Endothelial cell of umbilical vein (primary cell): Measurements from ENCODE around the gene JDP2. TPM values are rescaled to one million over a fixed set of nuclear protein-coding genes. Genes with fewer than 3 reads are reported as not detected.

ENCODE experiments used
- BruUV-seq: library from RNA; stranded (reverse); fragments of 400-500 nt; replicated peaks from 2 replicates; lab custom pipeline; 2021; lab: Mats Ljungman, UMichigan
- CTCF ChIA-PET: fragments of 300-600, 350-600 bp; sonication (Branson Sonifier 250); formaldehyde crosslinking; loops from one replicate; lab custom pipeline; 2021; ENCODE audit warnings: antibody characterized with exemption, inconsistent platforms; lab: Charles Lee
- POLR2A ChIA-PET: fragments of 300-600, 350-600 bp; sonication (Branson Sonifier 250); formaldehyde crosslinking; loops from one replicate; lab custom pipeline; 2021; ENCODE audit warnings: antibody characterized with exemption, inconsistent platforms; lab: Charles Lee
- DNase-seq: peaks from one replicate; pipeline ENCODE4 v3.0.0-alpha.2; 2011; ENCODE audit warnings: low read depth, low spot score
- FAIRE-seq: peaks from 2 replicates; lab custom pipeline; 2011; peaks lifted over from hg19 to GRCh38; lab: Jason Lieb, UNC
- H2AFZ ChIP-seq: 2 replicates; pipeline ENCODE4 v1.6.0; 2012; ENCODE audit warnings: low read depth, low read length, control low read depth, inconsistent platforms
- H3K27ac ChIP-seq: 2 replicates; pipeline ENCODE4 v1.5.1; 2011; ENCODE audit warnings: low read depth, mild to moderate bottlenecking, control low read depth, low read length, moderate library complexity; ENCODE audit not compliant: insufficient read depth
- H3K27me3 ChIP-seq, 2 experiments: 2 replicates each; pipeline versions ENCODE4 v1.6.0 to v1.6.1; 2011; ENCODE audit warnings: low read length in 2 of 2, mixed read lengths in 1 of 2; ENCODE audit not compliant: control insufficient read depth in 2 of 2, insufficient read depth in 2 of 2
- H3K36me3 ChIP-seq, 2 experiments: 2 replicates in 1 of 2; 3 replicates in 1 of 2; pipeline ENCODE4 v1.5.1; 2011; ENCODE audit warnings: low read length in 2 of 2, mild to moderate bottlenecking in 1 of 2, moderate library complexity in 1 of 2; ENCODE audit not compliant: control insufficient read depth in 2 of 2, insufficient read depth in 2 of 2; ENCODE audit errors: extremely low read depth in 1 of 2
- H3K4me1 ChIP-seq: 3 replicates; pipeline ENCODE4 v1.5.1; 2011; ENCODE audit warnings: mild to moderate bottlenecking, low read length; ENCODE audit not compliant: control insufficient read depth, insufficient read depth; ENCODE audit errors: extremely low read depth
- H3K4me2 ChIP-seq: 2 replicates; pipeline ENCODE4 v1.6.1; 2011; ENCODE audit warnings: low read length, control low read depth, mixed read lengths; ENCODE audit not compliant: insufficient read depth
- H3K4me3 ChIP-seq, 3 experiments: fragments of 200-600 bp in 1 of 3; sonication (generic), shearing (Covaris generic) in 1 of 3; replicated peaks in 1 of 3; 2 replicates each; pipeline ENCODE4 v1.5.1; 2011 to 2016; ENCODE audit warnings: control low read depth in 3 of 3, low read length in 3 of 3, mild to moderate bottlenecking in 2 of 3, inconsistent platforms in 1 of 3, low read depth in 1 of 3, moderate library complexity in 1 of 3; ENCODE audit not compliant: insufficient read depth in 1 of 3
- H3K79me2 ChIP-seq: 2 replicates; pipeline ENCODE4 v1.6.0; 2012; ENCODE audit warnings: low read length, inconsistent platforms; ENCODE audit not compliant: control insufficient read depth, insufficient read depth
- H3K9ac ChIP-seq: replicated peaks from 2 replicates; pipeline ENCODE3; 2011; ENCODE audit warnings: low read length, control low read depth; ENCODE audit not compliant: insufficient read depth; ENCODE audit errors: extremely low read depth
- H3K9me1 ChIP-seq: replicated peaks from 3 replicates; pipeline ENCODE4 v1.6.0; 2011; ENCODE audit warnings: mild to moderate bottlenecking, low read length; ENCODE audit not compliant: control insufficient read depth, insufficient read depth; ENCODE audit errors: extremely low read depth
- H3K9me3 ChIP-seq: replicated peaks from 2 replicates; pipeline ENCODE4 v1.5.1; 2012; ENCODE audit warnings: low read length, inconsistent platforms; ENCODE audit not compliant: control insufficient read depth, insufficient read depth
- H4K20me1 ChIP-seq: replicated peaks from 2 replicates; pipeline ENCODE3; 2011; ENCODE audit warnings: mild to moderate bottlenecking, low read length; ENCODE audit not compliant: control insufficient read depth, insufficient read depth; ENCODE audit errors: extremely low read depth
- CTCF ChIP-seq, 2 donors: IDR thresholded peaks; 1 replicate in 1 of 2; 2 replicates in 1 of 2; pipeline ENCODE4 v1.5.1; 2011; ENCODE audit warnings: low read length in 2 of 2, mild to moderate bottlenecking in 2 of 2, moderate library complexity in 2 of 2, control low read depth in 1 of 2, inconsistent platforms in 1 of 2, low read depth in 1 of 2; ENCODE audit not compliant: insufficient read depth in 1 of 2; ENCODE audit errors: extremely low read depth in 1 of 2
- EZH2 ChIP-seq: IDR thresholded peaks from 2 replicates; pipeline ENCODE4 v1.6.1; 2012; ENCODE audit warnings: borderline replicate concordance, low read depth, mild to moderate bottlenecking, moderate library complexity, low read length, inconsistent platforms; ENCODE audit not compliant: severe bottlenecking
- FOS ChIP-seq: IDR thresholded peaks from 2 replicates; pipeline ENCODE4 v1.6.1; 2011; ENCODE audit warnings: mild to moderate bottlenecking, low read length, moderate library complexity, borderline replicate concordance; ENCODE audit not compliant: insufficient read depth
- MAX ChIP-seq: IDR thresholded peaks from 2 replicates; pipeline ENCODE4 v1.6.1; 2011; ENCODE audit not compliant: insufficient read depth, insufficient read length
- dilution Hi-C: fragments of 300-500 bp; cut with MboI; formaldehyde crosslinking; loops from one replicate; pipeline ENCODE4 v1.15.0; 2019; ENCODE audit warnings: low sequenced_read_pairs; ENCODE audit not compliant: extremely low pct_ligation_motif_present
- intact Hi-C: fragments of 100-400 bp; cut with micrococcal nuclease; formaldehyde crosslinking; loops from one replicate; pipeline ENCODE4 v1.10.0; 2022
- polyA plus RNA-seq, 4 experiments: library from polyadenylated mRNA; depleted of rRNA in 3 of 4; stranded (reverse) in 3 of 4; unstranded in 1 of 4; fragments of >200 nt; gene quantifications; 2 replicates each; pipeline versions ENCODE4 v1.2.1 to v1.2.3, GENCODE V29; 2011 to 2012; ENCODE audit warnings: missing spikeins in 1 of 4
- total RNA-seq: library from RNA; stranded (reverse); gene quantifications from 2 replicates; pipeline ENCODE4 v1.2.3, GENCODE V29; 2021

Gene JDP2
- total and polyA plus RNA-seq, 2 donors (not counting 3 experiments of a cell fraction or from before 2014, with no cell fraction given) = 3.2 to 10.6 TPM

- no peaks in the 10 kb centered on the region for H3K79me2 ChIP-seq
- H3K27ac ChIP-seq = no peak overlapping the region
- H3K36me3 ChIP-seq = no peaks in the 10 kb centered on the region
- no peaks in the 10 kb centered on the region for H3K27me3 ChIP-seq
- no peaks in the 10 kb centered on the region for H3K9me3 ChIP-seq
- H4K20me1 ChIP-seq = no peaks in the 10 kb centered on the region
- no peaks in the 10 kb centered on the region for H3K9me1 ChIP-seq
- no peaks in the 10 kb centered on the region for H3K4me1 ChIP-seq
- DNase-seq = peak; percentile 45
- dilution Hi-C loops = no loop called here
- ChIA-PET CTCF (interaction anchor here (1.1 to 1.4 kb wide), 2 partner anchors 20 to 39 kb away, joined by 3 read pairs; no protein-coding TSS in a partner anchor), POLR2A (no interaction called here)
- intact Hi-C loops = no loop called here
- no peak for FAIRE-seq
- BruUV-seq = no TSS peak
- no peak overlapping the region for H3K9ac ChIP-seq
- TF ChIP-seq FOS (no peak), CTCF (IDR thresholded peaks at IDR 0.05; ENCODE audit: extremely low read depth in 1 of 2, insufficient read depth in 1 of 2, low read depth in 1 of 2, low read length in 2 of 2) (no peak), EZH2 (no peak), MAX (no peak)
- H2AFZ ChIP-seq = no peak overlapping the region
- no peak overlapping the region for H3K4me3 ChIP-seq
- no peak overlapping the region for H3K4me2 ChIP-seq
These were observed 22.8 kb downstream of the JDP2 start for GRCh38 chr14:75450381-75451276.
